Activated T-cell treated with anti-CD3 and anti-CD28 coated beads, Interleukin-2, amount 50 U/mL, for 24 hours (primary cell): ENCODE data around the gene ST3GAL5.
"Not testable (repeated sequence)": the region's sequence is repeated elsewhere in the genome, so short reads cannot be mapped to it uniquely, and the experiment has no call there.

ENCODE experiments used
- DNase-seq: peaks from one replicate; pipeline ENCODE4 v3.0.0-alpha.2; 2020
- H3K27ac Mint-ChIP-seq: 2 replicates; pipeline ENCODE4 v1.8.0; 2020; ENCODE audit warnings: mild to moderate bottlenecking, mixed read lengths
- H3K27me3 Mint-ChIP-seq: 2 replicates; pipeline ENCODE4 v1.8.0; 2020; ENCODE audit warnings: mixed read lengths
- H3K36me3 Mint-ChIP-seq: 2 replicates; pipeline ENCODE4 v1.8.0; 2020; ENCODE audit warnings: low read depth, mixed read lengths
- H3K4me1 Mint-ChIP-seq: 2 replicates; pipeline ENCODE4 v1.8.0; 2020; ENCODE audit warnings: low read depth, mixed read lengths
- H3K4me3 Mint-ChIP-seq: 2 replicates; pipeline ENCODE4 v1.8.0; 2020; ENCODE audit warnings: mild to moderate bottlenecking, moderate library complexity, mixed read lengths
- H3K9me3 Mint-ChIP-seq: 2 replicates; pipeline ENCODE4 v1.8.0; 2020; ENCODE audit warnings: mixed read lengths

Gene ST3GAL5

DNA sequence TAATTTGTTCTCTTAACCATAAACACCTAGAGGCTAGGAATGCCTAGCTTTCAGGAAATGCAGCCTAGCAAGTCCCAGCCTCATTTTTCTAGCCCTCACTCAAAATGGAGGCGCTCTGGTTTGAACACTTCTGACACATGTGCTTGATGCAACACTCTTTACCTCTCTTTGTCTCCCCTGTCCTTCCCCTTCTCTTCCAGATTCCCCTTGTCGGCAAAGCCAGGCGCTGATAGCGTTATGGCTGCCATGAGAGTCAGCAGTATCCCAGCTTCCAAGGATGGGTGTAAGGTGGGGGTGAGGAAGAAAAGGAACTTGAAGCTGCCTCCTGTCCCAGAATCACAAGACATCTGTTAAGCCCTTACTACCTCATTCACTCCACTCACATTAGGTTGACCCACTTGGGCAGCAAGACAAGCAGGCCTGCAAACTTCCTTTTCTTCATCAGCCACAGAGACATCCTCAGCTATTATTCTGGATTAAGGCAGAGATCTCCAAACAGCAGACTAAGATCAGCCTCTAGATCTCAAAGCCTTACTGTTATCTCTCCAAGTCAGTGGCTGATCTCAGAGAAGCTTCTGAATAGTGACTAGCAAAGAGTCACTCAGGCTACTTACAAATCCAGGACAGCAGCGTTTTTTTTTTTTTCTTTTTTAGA lies 1.9 kb upstream of the ST3GAL5 start:
- peak overlapping the region; percentile 10 for H3K4me3 Mint-ChIP-seq
- peaks cover 2% of the 10 kb centered on the region for H3K9me3 Mint-ChIP-seq
- H3K27me3 Mint-ChIP-seq: no peaks in the 10 kb centered on the region
- no peak for DNase-seq
- H3K27ac Mint-ChIP-seq: peak overlapping the region; percentile 3
- H3K36me3 Mint-ChIP-seq: peaks cover 6% of the 10 kb centered on the region
- H3K4me1 Mint-ChIP-seq: peaks cover 55% of the 10 kb centered on the region

DNA sequence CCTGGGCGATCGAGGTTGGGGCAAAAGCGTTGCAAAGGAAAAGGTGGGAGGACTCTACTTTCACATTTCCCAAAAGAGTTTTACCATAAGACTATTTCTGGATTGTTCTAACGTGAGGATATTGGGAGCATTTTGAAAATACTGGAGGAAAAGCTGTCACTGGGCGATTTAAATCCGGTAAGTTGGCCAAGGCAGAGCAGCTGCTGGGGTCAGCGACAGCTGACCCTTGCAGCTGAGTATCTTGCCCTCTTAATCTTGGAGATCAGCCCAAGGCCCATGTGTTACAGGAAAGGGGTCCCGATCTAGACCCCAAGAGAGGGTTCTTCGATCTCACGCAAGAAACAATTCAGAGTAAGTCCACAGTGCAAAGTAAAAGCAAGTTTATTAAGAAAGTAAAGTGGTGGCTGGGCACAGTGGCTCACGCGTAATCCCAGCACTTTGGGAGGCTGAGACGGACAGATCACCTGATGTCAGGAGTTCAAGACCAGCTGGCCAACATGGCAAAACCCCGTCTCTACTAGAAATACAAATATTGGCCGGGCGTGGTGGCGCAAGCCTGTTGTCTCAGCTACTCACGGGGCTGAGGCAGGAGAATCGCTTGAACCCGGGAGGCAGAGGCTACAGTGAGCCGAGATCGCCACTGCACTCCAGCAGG lies 964 bp upstream of the ST3GAL5 start:
- peaks cover 5% of the 10 kb centered on the region for H3K36me3 Mint-ChIP-seq

DNA sequence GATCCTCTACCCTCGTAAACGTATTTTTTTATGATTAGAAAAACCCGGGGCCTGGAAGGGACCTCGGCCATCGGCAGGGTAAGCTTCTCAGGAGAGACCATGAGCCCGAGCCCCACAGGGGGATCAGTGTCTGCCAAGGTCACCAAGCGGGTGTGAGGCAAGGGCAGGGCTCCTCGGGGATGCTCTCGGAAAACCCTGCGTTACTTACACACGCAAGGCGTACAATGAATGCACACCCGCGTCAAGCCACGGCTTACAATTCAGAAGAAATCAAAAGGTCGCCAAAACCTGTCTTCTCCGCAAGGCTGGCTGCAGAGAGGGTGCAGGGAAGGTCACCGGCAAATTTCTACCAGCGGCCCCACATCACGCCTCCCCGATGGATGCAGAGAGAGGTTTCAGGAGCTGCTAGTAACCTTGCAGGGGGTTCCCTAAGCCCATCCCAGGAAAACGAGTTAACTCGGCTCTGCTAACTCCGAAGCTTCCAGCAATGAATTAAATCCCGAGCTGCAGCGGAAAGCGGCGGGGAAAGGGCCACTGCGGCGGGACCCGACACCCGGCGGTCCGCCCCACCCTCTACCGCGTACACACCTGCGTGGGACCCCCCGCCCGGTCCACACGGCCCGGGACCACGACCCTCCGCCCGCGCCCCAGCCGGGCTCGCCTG lies 638 bp downstream of the ST3GAL5 start:
- Mint-ChIP-seq H3K4me3 (peak overlapping the region; percentile 80), H3K9me3 (no peaks in the 10 kb centered on the region), H3K36me3 (peaks cover 7% of the 10 kb centered on the region), H3K4me1 (peaks cover 70% of the 10 kb centered on the region), H3K27me3 (no peaks in the 10 kb centered on the region), H3K27ac (peak overlapping the region; percentile 23)
- peak; percentile 69 for DNase-seq

More for the DNA sequence above, 964 bp upstream of the ST3GAL5 start:
- DNase-seq: peak; percentile 39
- Mint-ChIP-seq H3K27me3 (no peaks in the 10 kb centered on the region), H3K4me1 (peaks cover 62% of the 10 kb centered on the region), H3K4me3 (peak overlapping the region; percentile 87), H3K27ac (peak overlapping the region; percentile 89), H3K9me3 (no peaks in the 10 kb centered on the region)

DNA sequence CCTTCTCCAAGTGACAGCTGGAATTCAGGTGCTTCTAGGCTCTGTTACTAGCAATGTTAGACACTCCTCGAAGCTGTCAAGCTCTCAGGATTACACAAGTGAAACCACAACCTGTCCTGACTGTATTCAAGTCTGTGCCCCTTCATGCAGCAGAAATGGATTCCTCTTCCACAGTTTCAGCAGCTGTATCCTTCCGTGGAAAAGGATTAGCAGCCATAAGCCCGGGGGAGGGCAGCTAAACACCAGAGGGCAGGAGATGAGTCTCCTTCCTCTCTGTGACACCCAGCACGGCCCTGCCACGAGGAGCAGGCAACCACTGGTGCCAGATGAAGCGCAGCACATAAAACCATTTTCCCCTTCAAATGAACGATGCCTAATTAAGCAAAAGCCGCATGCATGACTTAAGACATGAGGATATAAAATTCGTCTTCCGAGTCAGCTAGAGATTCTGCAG lies 1.2 kb downstream of the ST3GAL5 start:
- no peaks in the 10 kb centered on the region for H3K9me3 Mint-ChIP-seq
- peak overlapping the region; percentile 23 for H3K27ac Mint-ChIP-seq
- no peaks in the 10 kb centered on the region for H3K27me3 Mint-ChIP-seq

DNA sequence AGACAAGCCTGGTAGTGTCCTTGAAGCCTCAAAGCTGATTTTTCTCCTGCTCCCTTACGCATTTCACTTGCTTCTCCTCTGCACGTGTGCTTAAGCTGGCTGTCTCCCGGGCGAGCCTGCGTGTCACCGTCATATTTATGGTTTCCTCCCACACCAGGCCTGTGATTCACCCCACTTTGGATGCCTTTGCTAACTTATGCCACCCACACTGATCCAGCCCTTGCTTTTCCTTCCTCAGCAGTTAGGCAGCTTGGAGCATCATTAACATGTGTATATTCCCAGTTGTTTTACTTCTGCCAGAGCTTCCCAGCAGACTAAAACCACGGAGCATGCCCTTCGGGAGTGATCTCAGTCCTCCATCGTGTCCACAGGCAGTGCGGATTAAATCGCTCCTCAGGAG lies 2.2 kb downstream of the ST3GAL5 start:
- peaks cover 4% of the 10 kb centered on the region for H3K9me3 Mint-ChIP-seq

More for the DNA sequence above, 1.2 kb downstream of the ST3GAL5 start:
- peaks cover 12% of the 10 kb centered on the region for H3K36me3 Mint-ChIP-seq
- peak overlapping the region; percentile 80 for H3K4me3 Mint-ChIP-seq
- peak; percentile 74 for DNase-seq
- peaks cover 67% of the 10 kb centered on the region for H3K4me1 Mint-ChIP-seq

DNA sequence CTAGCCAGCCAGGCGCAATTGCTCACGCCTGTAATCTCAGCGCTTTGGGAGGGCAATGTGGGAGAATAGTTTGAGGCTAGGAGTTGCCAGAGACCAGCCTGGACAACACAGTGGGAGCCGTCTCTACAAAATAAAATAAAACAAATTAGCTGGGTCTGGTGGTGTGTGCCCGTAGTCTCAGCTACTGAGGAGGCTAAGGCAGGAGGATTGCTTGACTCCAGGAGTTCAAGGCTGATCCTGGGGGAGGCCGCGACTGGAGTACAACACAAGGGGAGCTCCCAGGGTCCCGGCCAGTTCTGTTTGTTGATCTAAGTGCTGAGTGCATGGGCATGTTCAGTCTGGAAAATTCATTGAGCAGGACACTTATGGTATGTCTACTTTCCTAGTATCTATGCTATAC lies 2.6 kb downstream of the ST3GAL5 start:
- DNase-seq: peak; percentile 46
- peak overlapping the region; percentile 18 for H3K4me3 Mint-ChIP-seq

More for the DNA sequence above, 2.2 kb downstream of the ST3GAL5 start:
- H3K4me3 Mint-ChIP-seq: peak overlapping the region; percentile 80
- H3K27me3 Mint-ChIP-seq: no peaks in the 10 kb centered on the region
- peak overlapping the region; percentile 27 for H3K27ac Mint-ChIP-seq
- DNase-seq: peak; percentile 68
- peaks cover 62% of the 10 kb centered on the region for H3K4me1 Mint-ChIP-seq
- peaks cover 19% of the 10 kb centered on the region for H3K36me3 Mint-ChIP-seq

DNA sequence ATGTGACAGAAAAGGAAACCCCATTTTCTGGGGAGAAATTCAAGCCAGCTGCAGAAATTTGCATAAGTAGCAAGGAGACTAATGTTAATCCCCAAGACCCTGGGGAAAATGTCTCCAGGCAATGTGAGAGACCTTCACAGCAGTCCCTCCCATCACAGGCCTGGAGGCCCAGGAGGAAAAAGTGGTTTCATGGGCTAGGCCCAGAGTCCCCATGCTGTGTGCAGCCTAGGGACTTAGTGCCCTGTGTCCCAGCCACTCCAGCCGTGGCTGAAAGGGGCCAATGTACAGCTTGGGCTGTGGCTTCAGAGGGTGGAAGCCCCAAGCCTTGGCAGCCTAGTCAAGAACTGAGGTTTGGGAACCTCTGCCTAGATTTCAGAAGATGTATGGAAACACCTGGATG lies 7.0 kb downstream of the ST3GAL5 start:
- H3K4me3 Mint-ChIP-seq, DNase-seq, H3K27ac Mint-ChIP-seq, H3K27me3 Mint-ChIP-seq: not testable (repeated sequence)
- Mint-ChIP-seq H3K4me1 (peaks cover 75% of the 10 kb centered on the region), H3K36me3 (peaks cover 25% of the 10 kb centered on the region), H3K9me3 (peaks cover 14% of the 10 kb centered on the region)

More for the DNA sequence above, 2.6 kb downstream of the ST3GAL5 start:
- Mint-ChIP-seq H3K4me1 (peaks cover 66% of the 10 kb centered on the region), H3K27ac (peak overlapping the region; percentile 10), H3K36me3 (peaks cover 24% of the 10 kb centered on the region), H3K9me3 (peaks cover 9% of the 10 kb centered on the region), H3K27me3 (no peaks in the 10 kb centered on the region)

DNA sequence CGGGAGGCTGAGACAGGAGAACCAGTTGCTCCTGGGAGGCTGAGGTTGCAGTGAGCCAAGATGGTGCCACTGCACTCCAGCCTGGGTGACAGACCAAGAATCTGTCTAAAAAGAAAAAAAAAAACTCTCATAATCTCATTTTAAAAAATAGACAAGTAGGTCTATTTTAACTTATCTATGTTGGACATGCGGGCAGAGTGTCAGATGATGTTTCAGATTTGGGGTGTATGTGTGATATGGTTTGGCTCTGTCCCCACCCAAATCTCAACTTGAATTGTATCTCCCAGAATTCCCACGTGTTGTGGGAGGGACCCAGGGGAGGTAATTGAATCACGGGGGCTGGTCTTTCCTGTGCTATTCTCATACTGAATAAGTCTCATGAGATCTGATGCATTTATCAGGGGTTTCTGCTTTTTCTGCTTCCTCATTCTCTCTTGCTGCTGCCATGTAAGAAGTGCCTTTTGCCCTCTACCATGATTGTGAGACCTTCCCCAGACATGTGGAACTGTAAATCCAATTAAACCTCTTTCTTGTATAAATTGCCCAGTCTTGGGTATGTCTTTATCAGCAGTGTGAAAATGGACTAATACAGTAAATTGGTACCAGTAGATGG lies 8.0 kb downstream of the ST3GAL5 start:
- H3K4me1 Mint-ChIP-seq: peaks cover 69% of the 10 kb centered on the region
- peaks cover 25% of the 10 kb centered on the region for H3K36me3 Mint-ChIP-seq
- H3K4me3 Mint-ChIP-seq, DNase-seq, H3K27me3 Mint-ChIP-seq, H3K27ac Mint-ChIP-seq: not testable (repeated sequence)
- peaks cover 14% of the 10 kb centered on the region for H3K9me3 Mint-ChIP-seq

DNA sequence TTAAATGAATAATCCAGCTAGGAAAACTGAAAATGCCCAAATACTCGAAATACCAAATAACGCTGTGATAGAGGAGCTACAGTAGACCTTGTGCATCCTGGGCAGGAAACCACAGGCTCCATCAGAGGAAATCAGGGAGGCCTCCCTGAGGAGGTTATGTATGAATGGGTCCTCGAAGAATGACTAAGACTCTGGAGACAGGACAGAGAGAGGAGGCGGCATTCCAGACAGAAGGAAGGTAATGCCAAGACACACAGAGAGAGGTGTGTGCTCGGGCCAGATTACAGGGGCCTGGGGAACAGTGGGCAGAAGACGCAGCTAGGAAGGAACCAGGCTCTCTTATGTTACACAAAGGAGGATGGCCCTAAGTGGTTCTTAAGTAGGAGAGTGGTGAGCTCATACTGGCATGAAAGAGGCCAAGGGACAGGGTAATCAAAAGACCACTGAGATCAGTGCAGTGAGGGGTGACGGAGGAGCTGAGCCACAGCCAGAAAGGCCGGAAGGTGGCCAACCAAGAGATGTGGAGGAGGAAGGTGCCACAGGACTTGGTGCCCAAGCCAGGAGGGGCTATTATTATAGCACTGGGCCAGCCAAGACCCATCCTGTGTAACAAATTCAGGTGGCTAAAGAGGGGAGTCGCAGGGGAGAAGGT lies 9.9 kb downstream of the ST3GAL5 start:
- Mint-ChIP-seq H3K4me3 (no peak overlapping the region), H3K4me1 (peaks cover 70% of the 10 kb centered on the region), H3K36me3 (peaks cover 25% of the 10 kb centered on the region), H3K27ac (no peak overlapping the region), H3K9me3 (peaks cover 14% of the 10 kb centered on the region), H3K27me3 (no peaks in the 10 kb centered on the region)
- DNase-seq: no peak

DNA sequence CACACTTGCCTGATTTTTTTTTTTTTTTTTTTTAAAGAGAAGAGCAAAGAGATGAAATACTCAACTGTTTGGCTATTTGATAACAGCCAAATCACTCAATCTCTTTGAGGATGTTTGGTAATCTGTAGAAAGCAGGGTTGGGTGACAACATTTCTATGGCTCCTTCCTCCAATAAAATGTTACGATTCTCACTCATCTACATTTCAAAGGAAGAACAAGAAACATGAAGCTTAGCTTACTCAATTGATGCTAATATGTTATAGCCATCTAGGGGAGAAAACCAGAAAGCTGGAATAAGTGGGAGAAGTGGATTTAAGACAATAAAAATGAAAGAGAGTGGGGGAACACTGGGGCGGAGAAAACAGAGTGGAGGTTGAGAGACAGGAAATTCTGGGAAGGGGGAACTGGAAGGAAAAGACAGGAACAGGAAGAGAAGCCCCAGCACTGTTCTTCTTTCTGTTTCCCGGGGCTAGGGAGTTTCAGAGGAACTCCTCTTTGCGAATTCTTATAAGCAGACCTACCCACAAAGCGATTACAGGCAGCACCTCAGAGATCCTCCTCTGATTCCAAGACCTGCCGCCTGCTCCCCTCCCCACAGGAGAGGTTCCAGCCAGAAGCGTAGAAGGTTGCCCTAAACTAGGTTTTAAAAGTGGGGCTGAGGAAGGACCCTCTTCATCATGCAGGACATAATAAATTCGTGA lies 13.3 kb downstream of the ST3GAL5 start:
- no peak overlapping the region for H3K27ac Mint-ChIP-seq
- no peaks in the 10 kb centered on the region for H3K36me3 Mint-ChIP-seq
- H3K9me3 Mint-ChIP-seq: no peaks in the 10 kb centered on the region
- DNase-seq: no peak
- no peak overlapping the region for H3K4me3 Mint-ChIP-seq
- H3K27me3 Mint-ChIP-seq: no peaks in the 10 kb centered on the region
- peaks cover 76% of the 10 kb centered on the region for H3K4me1 Mint-ChIP-seq

DNA sequence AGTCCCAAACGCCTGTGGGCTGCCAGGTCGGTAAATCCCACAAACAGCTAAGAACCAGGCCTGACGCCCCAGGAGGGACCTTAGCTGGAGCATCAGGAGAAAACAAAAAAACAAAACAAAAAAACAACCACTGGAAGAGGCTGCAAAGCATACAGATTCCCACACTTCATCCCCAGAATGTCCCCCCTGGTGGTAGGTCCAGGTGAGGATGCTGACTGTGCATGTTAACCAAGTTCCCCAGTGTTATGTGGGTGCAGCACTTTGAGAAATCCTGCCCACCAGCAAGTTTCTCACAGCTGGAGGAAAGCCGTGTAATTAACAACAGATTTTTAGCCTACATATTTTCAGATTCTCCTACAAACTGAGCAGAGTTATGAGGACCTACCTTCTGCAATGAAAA lies 15.1 kb downstream of the ST3GAL5 start:
- no peak for DNase-seq
- no peak overlapping the region for H3K4me3 Mint-ChIP-seq
- no peaks in the 10 kb centered on the region for H3K27me3 Mint-ChIP-seq
- H3K36me3 Mint-ChIP-seq: peaks cover 2% of the 10 kb centered on the region
- peaks cover 2% of the 10 kb centered on the region for H3K9me3 Mint-ChIP-seq
- H3K4me1 Mint-ChIP-seq: peaks cover 64% of the 10 kb centered on the region
- no peak overlapping the region for H3K27ac Mint-ChIP-seq

DNA sequence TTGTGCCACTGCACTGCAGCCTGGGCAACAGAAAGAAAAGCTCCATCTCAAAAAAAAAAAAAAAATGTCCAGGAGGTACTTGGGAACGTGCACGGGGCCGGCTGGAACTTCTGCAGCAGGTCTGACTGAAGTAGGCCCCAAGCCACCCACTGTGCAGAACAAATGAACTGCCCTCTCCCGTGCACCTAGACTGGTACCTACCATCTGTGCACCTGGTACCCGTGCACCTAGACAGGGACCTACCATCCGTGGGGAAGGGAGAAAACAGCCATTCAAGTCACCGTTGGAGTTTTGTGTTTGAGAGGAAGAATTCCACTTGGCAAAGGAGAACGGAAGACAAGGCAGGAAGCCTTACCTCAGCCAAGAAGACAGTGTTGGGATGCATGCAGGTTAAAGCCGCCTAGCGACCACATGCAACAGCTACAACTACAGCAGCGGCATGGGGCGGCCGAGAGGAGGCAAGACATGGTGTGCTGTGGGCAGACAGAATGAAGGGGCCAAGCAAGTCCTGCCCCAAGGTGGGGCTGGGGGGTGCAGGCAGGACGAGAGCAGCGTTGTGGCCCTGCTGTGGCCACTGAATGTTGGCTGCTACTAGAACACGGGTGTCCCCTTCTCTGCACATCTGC lies 16.1 kb downstream of the ST3GAL5 start:
- Mint-ChIP-seq H3K36me3 (peaks cover 3% of the 10 kb centered on the region), H3K4me1 (peaks cover 59% of the 10 kb centered on the region), H3K4me3 (no peak overlapping the region), H3K27me3 (no peaks in the 10 kb centered on the region), H3K9me3 (peaks cover 2% of the 10 kb centered on the region), H3K27ac (no peak overlapping the region)
- DNase-seq: no peak

DNA sequence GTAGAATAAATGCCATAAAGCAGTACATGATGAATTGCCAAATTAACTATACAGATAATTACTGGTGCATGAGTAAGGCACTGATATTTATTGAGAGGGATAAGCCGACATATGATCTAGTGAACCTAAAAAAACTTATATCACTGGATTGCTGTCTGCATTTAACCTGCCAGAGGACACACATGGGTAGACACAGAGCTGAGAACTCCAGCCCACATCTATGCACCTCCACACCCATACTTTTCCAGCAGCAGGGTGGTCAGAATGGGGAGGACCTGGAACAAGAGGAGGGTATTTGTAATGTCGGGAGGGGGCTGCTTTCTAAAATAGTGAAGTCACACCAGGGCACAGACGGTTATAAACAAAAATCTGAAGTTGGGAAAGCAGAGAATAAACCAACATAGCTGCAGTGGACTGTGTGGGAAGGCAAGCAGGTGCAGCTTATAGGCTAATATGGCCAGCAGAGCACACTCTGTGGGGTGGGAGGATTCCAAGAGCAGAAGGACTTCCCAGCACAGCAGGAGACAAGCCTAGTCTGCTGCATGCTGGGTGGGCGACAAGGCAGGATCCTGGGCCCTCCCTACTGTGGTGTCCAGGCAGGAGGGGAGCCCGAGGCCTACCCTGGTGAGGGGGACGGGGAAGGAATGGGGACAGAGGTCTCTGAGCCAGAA lies 17.2 kb downstream of the ST3GAL5 start:
- Mint-ChIP-seq H3K27ac (no peak overlapping the region), H3K27me3 (no peaks in the 10 kb centered on the region), H3K4me3 (no peak overlapping the region), H3K36me3 (peaks cover 3% of the 10 kb centered on the region), H3K9me3 (peaks cover 2% of the 10 kb centered on the region), H3K4me1 (peaks cover 61% of the 10 kb centered on the region)
- no peak for DNase-seq
